Gastrocnemius medialis (tissue), 4 donors: ENCODE results near the gene TUBB3. TPM values are rescaled to one million over a fixed set of nuclear protein-coding genes. Genes with fewer than 3 reads are reported as not detected.
A peak's percentile ranks its signal among the peaks of the same experiment; 100 is the strongest.

ENCODE experiments used
- ATAC-seq, 2 donors: fragments of 150-250 bp; one replicate each; pipeline ENCODE4 v1.9.1; 2016
- DNase-seq, 2 donors: peaks; one replicate each; pipeline ENCODE4 v3.0.0-alpha.2; 2019
- H3K27ac ChIP-seq, 4 donors: fragments of 200-600 bp; sonication (generic); 1 replicate in 1 of 4; 2 replicates in 3 of 4; pipeline ENCODE4 v1.5.1; 2016 to 2018; ENCODE audit warnings: mild to moderate bottlenecking in 2 of 4, moderate library complexity in 1 of 4
- H3K27me3 ChIP-seq, 3 donors: fragments of 200-600 bp; sonication (generic) in 2 of 3; 1 replicate in 1 of 3; 2 replicates in 2 of 3; pipeline versions ENCODE4 v1.5.1 to v1.6.0; 2016 to 2019; ENCODE audit warnings: mild to moderate bottlenecking in 1 of 3, moderate library complexity in 1 of 3
- H3K36me3 ChIP-seq, 2 donors: fragments of 200-600 bp; sonication (generic) in 1 of 2; one replicate each; pipeline ENCODE4 v1.5.1; 2017 to 2018
- H3K4me1 ChIP-seq, 2 donors: fragments of 200-600 bp; sonication (generic) in 1 of 2; one replicate each; pipeline ENCODE4 v1.5.1; 2016 to 2017; ENCODE audit warnings: mild to moderate bottlenecking in 2 of 2
- H3K4me3 ChIP-seq, 4 donors: fragments of 200-600 bp; sonication (generic) in 3 of 4; 1 replicate in 1 of 4; 2 replicates in 3 of 4; pipeline ENCODE4 v1.5.1; 2016 to 2019; ENCODE audit warnings: mild to moderate bottlenecking in 2 of 4
- H3K9me3 ChIP-seq, 3 donors: fragments of 200-600 bp; sonication (generic) in 2 of 3; 1 replicate in 1 of 3; 2 replicates in 2 of 3; pipeline ENCODE4 v1.5.1; 2016 to 2019
- CTCF ChIP-seq, 5 experiments: fragments of 450-650 bp in 3 of 5; fragments of 200-600 bp in 2 of 5; sonication (generic) in 2 of 5; IDR thresholded peaks in 4 of 5; conservative IDR thresholded peaks in 1 of 5; 1 replicate in 4 of 5; 2 replicates in 1 of 5; pipeline ENCODE4 v1.5.1; 2016 to 2019; ENCODE audit warnings: antibody characterized with exemption in 5 of 5, mild to moderate bottlenecking in 3 of 5, moderate library complexity in 3 of 5
- POLR2A ChIP-seq, 2 donors: fragments of 450-650 bp; IDR thresholded peaks; one replicate each; pipeline ENCODE4 v1.6.1; 2017; ENCODE audit warnings: antibody characterized with exemption in 2 of 2, mild to moderate bottlenecking in 2 of 2, moderate library complexity in 2 of 2
- in situ Hi-C, 4 donors: fragments of 200-750 bp; cut with MboI; loops; one replicate each; pipeline versions ENCODE4 v1.15.0 to v1.8.0; 2017; ENCODE audit warnings: low sequenced_read_pairs in 4 of 4
- intact Hi-C: fragments of 100-400 bp; cut with DNase I; formaldehyde crosslinking; loops from one replicate; pipeline ENCODE4 v1.15.1; 2023; ENCODE audit warnings: low total_unique reads
- total RNA-seq, 4 donors: library from RNA; depleted of rRNA; stranded (reverse); fragments of >200 nt; gene quantifications; one replicate each; pipeline versions ENCODE4 v1.1.0 to v1.2.3, GENCODE V29; 2016

Gene TUBB3
- total RNA-seq, 4 donors from 2014 or later: 1.1 TPM; not detected in 3

GRCh38 chr16:89953671-89954406 lies 30.7 kb downstream of the TUBB3 start:
- TF ChIP-seq POLR2A (IDR thresholded peaks at IDR 0.05) (no peak), CTCF (IDR thresholded peaks at IDR 0.05 in 4 of 5, conservative IDR thresholded peaks at IDR 0.05 in 1 of 5) (no peak)
- H3K27ac ChIP-seq: no peak overlapping the region
- intact Hi-C loops (no loop called here), in situ Hi-C loops (no loop called here)
- H3K27me3 ChIP-seq: no peaks in the 10 kb centered on the region
- DNase-seq (no peak), ATAC-seq (no peak)
- no peaks in the 10 kb centered on the region for H3K9me3 ChIP-seq
- peaks cover 5 to 9% of the 10 kb centered on the region in 2 donors for H3K4me1 ChIP-seq
- H3K36me3 ChIP-seq: peaks cover 0 to 25% of the 10 kb centered on the region in 2 donors
- H3K4me3 ChIP-seq: no peak overlapping the region

GRCh38 chr16:89954462-89954861 lies 31.3 kb downstream of the TUBB3 start:
- ATAC-seq (no peak), DNase-seq (no peak)
- in situ Hi-C loops (no loop called here), intact Hi-C loops (no loop called here)
- peaks cover 0 to 30% of the 10 kb centered on the region in 2 donors for H3K36me3 ChIP-seq
- H3K27ac ChIP-seq: no peak overlapping the region
- H3K27me3 ChIP-seq: no peaks in the 10 kb centered on the region
- H3K4me1 ChIP-seq: peaks cover 2 to 5% of the 10 kb centered on the region in 2 donors
- TF ChIP-seq POLR2A (IDR thresholded peaks at IDR 0.05) (no peak), CTCF (IDR thresholded peaks at IDR 0.05 in 4 of 5, conservative IDR thresholded peaks at IDR 0.05 in 1 of 5) (no peak)
- H3K9me3 ChIP-seq: no peaks in the 10 kb centered on the region
- H3K4me3 ChIP-seq: no peak overlapping the region

- Histone ChIP-seq H3K27ac (no peak overlapping the region), H3K36me3 (peaks cover 0 to 30% of the 10 kb centered on the region in 2 donors), H3K27me3 (no peaks in the 10 kb centered on the region), H3K4me1 (no peaks in the 10 kb centered on the region), H3K4me3 (no peak overlapping the region), H3K9me3 (no peaks in the 10 kb centered on the region)
- DNase-seq (no peak), ATAC-seq (no peak)
- intact Hi-C loops (no loop called here), in situ Hi-C loops (no loop called here)
- TF ChIP-seq POLR2A (IDR thresholded peaks at IDR 0.05) (no peak), CTCF (IDR thresholded peaks at IDR 0.05 in 4 of 5, conservative IDR thresholded peaks at IDR 0.05 in 1 of 5) (no peak)
Measured at GRCh38 chr16:89955001-89955685, 32.0 kb downstream of the TUBB3 start.

- peaks cover 0 to 39% of the 10 kb centered on the region in 2 donors for H3K36me3 ChIP-seq
- no peaks in the 10 kb centered on the region for H3K9me3 ChIP-seq
- intact Hi-C loops (no loop called here), in situ Hi-C loops (no loop called here)
- no peak for ATAC-seq
- peak overlapping the region in 1 of 4 donors; percentile 4 for H3K4me3 ChIP-seq
- H3K27ac ChIP-seq: no peak overlapping the region
- no peak for DNase-seq
- TF ChIP-seq POLR2A (IDR thresholded peaks at IDR 0.05) (no peak), CTCF (IDR thresholded peaks at IDR 0.05 in 4 of 5, conservative IDR thresholded peaks at IDR 0.05 in 1 of 5) (no peak)
- H3K4me1 ChIP-seq: no peaks in the 10 kb centered on the region
- no peaks in the 10 kb centered on the region for H3K27me3 ChIP-seq
Measured at GRCh38 chr16:89956505-89957215, 33.5 kb downstream of the TUBB3 start.
